Measurements from ENCODE around the gene SIPA1L3.

Gene SIPA1L3

DNA sequence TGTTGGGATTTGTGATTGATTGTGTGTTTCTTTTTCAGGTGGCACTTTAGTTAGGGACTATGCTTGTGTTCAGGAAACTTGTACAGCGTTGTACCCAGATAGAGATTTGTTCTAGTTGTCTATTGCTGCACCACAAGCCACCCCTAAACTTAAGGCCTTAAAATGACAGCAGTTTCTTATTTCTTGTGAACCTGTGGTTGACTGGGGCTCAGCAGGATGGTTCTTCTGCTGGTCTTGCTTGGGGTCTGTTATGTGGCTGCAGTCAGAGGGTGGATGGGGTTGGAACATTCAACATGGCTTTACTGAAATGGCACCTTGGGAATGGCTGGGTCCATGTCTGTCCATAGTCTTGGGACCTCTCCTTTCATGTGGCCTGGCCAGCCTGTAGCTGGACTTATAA lies 28.3 kb downstream of the SIPA1L3 start:
- no peak overlapping the region for H3K4me3 ChIP-seq (replicated peaks; ENCODE audit: low read depth, low read length)
- TF ChIP-seq, protein P1, sequence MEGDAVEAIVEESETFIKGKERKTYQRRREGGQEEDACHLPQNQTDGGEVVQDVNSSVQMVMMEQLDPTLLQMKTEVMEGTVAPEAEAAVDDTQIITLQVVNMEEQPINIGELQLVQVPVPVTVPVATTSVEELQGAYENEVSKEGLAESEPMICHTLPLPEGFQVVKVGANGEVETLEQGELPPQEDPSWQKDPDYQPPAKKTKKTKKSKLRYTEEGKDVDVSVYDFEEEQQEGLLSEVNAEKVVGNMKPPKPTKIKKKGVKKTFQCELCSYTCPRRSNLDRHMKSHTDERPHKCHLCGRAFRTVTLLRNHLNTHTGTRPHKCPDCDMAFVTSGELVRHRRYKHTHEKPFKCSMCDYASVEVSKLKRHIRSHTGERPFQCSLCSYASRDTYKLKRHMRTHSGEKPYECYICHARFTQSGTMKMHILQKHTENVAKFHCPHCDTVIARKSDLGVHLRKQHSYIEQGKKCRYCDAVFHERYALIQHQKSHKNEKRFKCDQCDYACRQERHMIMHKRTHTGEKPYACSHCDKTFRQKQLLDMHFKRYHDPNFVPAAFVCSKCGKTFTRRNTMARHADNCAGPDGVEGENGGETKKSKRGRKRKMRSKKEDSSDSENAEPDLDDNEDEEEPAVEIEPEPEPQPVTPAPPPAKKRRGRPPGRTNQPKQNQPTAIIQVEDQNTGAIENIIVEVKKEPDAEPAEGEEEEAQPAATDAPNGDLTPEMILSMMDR (IDR thresholded peaks at IDR 0.05; ENCODE audit: low read depth, low read length, missing control alignments) = no peak
- no peak for DNase-seq (ENCODE audit: extremely low read depth, low read depth)

DNA sequence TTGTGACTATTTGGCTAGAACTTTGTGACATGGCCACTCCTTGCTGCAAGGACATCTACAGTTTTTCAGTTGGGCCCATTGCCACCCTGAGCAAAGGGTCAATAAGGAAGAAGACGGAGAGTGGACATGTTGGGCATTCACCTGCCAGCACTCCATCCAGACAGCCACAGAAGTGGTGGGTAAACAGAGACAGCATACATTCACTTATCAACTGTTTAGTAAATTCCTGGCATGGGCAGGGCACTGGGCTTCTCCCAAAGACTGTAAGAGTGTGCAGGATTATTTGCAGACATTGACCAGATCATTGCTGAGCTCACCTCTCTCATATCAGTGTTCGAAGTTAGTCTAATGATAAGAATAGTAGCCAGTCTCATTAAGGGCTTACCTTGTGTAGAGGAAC lies 29.2 kb downstream of the SIPA1L3 start:
- H3K4me3 ChIP-seq (replicated peaks; ENCODE audit: low read depth, low read length) = no peak overlapping the region
- TF ChIP-seq, protein P1 (IDR thresholded peaks at IDR 0.05; ENCODE audit: low read depth, low read length, missing control alignments) = no peak
- no peak for DNase-seq (ENCODE audit: extremely low read depth, low read depth)

DNA sequence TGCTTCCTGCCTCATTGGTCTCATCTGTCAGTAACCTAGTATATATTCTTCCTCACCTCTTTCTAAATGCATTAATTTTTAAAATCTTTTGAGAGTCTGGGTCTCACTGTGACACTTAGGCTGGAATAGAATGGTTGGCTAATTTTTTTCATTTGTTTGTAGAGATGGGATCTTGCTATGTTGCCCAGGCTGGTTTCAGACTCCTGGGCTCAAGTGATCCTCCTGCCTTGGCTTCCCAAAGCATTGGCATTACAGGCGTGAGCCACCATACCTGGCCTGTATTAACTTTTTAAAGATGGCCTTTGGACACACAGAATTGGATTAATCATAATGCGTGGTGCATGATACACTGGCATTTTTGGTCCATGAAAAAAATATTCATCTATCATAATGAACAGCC lies 29.9 kb downstream of the SIPA1L3 start:
- no peak overlapping the region for H3K4me3 ChIP-seq (replicated peaks; ENCODE audit: low read depth, low read length)
- no peak for DNase-seq (ENCODE audit: extremely low read depth, low read depth)

DNA sequence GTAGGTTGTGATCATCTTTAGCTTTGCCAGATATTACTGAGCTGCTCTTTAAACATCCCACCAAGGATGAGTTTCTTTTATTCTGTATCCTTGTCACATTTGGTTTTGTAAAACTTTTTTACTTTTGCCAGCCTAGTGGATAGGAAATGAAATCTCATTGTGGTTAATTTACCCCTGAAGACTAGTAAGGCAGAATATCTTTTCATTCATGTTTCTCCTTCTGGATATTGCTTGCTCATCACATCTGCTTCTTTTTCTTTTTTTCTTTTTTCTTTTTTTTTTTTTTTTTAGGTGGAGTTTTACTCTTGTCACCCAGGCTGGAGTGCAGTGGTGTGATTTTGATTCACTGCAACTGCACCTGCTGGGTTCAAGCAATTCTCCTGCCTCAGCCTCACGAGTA lies 31.3 kb downstream of the SIPA1L3 start:
- no peak for DNase-seq (ENCODE audit: extremely low read depth, low read depth)
- TF ChIP-seq, protein P1 (IDR thresholded peaks at IDR 0.05; ENCODE audit: low read depth, low read length, missing control alignments) = no peak
- no peak overlapping the region for H3K4me3 ChIP-seq (replicated peaks; ENCODE audit: low read depth, low read length)

More for the DNA sequence above, 29.9 kb downstream of the SIPA1L3 start:
- TF ChIP-seq, protein P1 (IDR thresholded peaks at IDR 0.05; ENCODE audit: low read depth, low read length, missing control alignments) = no peak

DNA sequence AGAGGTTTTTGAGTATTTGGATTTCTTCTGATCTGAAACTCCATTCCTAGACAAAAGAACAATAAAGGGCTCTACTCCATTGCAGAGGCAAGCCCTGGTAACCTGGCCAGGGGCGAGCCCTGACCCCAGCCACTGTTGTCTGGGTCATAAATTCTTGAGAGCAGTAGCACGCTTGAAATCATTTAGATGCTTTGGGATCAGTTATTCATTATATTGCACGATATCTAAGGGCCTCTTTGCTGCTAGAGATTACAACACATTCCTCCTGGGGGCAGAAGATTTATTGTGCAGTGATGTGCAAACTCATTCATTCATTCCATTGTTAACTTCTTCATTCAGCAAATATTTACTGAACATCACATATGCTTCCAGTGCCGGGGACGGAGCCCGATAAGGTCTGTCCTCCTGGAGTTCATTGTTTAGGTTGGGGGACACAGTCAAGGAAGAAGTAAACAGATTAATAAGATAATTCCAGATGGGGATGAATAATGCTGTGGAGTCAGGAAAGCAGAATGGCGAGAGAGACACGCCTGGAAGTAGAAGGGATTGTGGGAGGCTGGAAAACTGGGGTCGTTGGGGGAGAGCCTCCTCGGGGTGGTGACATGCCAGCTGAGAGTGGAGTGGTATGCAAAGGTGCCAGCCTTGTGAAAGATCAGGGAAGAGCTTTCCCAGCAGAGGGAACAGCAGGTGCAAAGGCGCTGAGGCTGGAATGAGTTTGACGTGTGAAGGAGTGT lies 34.9 kb downstream of the SIPA1L3 start:
- TF ChIP-seq, protein P1 (IDR thresholded peaks at IDR 0.05; ENCODE audit: low read depth, low read length, missing control alignments) = no peak
- no peak for DNase-seq (ENCODE audit: extremely low read depth, low read depth)
- H3K4me3 ChIP-seq (replicated peaks; ENCODE audit: low read depth, low read length) = no peak overlapping the region

DNA sequence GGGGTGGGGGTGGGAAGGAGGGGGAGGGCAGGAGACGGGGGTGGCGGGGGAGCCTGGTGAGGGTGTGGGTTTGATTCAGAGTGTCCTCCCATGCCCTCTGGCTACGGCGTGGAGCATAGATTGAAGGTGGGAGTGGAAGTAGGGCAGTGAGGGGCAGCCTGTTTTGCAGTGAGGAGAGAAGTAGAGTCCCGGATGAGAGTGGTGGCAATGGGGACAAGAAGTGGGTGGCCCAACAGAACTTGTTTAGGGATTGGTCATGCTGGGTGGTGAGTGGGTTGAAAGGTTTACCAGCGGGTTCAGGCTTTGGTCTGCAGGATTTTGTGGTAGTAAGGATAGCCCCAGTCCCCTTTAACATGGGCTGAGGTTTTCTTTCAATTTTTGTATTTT lies 35.5 kb downstream of the SIPA1L3 start:
- no peak for DNase-seq (ENCODE audit: extremely low read depth, low read depth)
- TF ChIP-seq, protein P1 (IDR thresholded peaks at IDR 0.05; ENCODE audit: low read depth, low read length, missing control alignments) = no peak
- H3K4me3 ChIP-seq (replicated peaks; ENCODE audit: low read depth, low read length) = no peak overlapping the region

DNA sequence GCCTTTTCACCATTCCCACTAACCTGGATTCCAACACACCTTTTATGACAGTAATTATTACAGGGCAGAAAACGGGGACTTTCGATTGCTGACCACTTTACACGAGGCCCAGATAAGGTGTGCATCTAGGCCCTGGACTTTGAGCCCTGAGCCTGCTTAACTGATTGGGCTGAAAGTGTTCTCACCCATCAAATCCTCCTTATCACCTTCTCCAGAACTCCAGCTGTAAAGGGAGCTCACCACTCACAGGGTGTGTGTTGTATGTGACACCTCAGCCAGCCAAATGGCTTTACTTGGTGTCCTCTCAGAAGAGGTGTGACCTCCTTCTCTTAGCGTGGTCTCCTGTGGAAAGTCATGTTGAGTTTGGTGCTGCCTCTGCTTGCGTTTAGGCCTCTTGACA lies 36.5 kb downstream of the SIPA1L3 start:
- DNase-seq (ENCODE audit: extremely low read depth, low read depth) = no peak
- TF ChIP-seq, protein P1 (IDR thresholded peaks at IDR 0.05; ENCODE audit: low read depth, low read length, missing control alignments) = no peak
- no peak overlapping the region for H3K4me3 ChIP-seq (replicated peaks; ENCODE audit: low read depth, low read length)

Measured in HFF-Myc (cell line).